K562 (cell line): ENCODE results near the gene CAMP. TPM values are rescaled to one million over a fixed set of nuclear protein-coding genes. Genes with fewer than 3 reads are reported as not detected.

Experiments used
- ARID1B ChIP-seq: fragments of 450-650 bp; IDR thresholded peaks from 2 replicates; pipeline ENCODE4 v1.6.1; 2016; ENCODE audit warnings: antibody characterized with exemption, mild to moderate bottlenecking, inconsistent platforms
- CREM ChIP-seq: IDR thresholded peaks from 2 replicates; pipeline ENCODE4 v1.6.1; 2014; ENCODE audit warnings: antibody characterized with exemption, low read depth
- EWSR1 ChIP-seq: fragments of 450-650 bp; IDR thresholded peaks from 2 replicates; pipeline ENCODE4 v1.6.1; 2018; ENCODE audit warnings: borderline replicate concordance, mild to moderate bottlenecking, low read depth, moderate library complexity; ENCODE audit not compliant: partially characterized antibody
- FOS ChIP-seq: IDR thresholded peaks from 3 replicates; pipeline ENCODE4 v1.6.1; 2011; ENCODE audit not compliant: insufficient read length; ENCODE audit errors: extremely low read depth
- GABPB2 ChIP-seq: fragments of 250-450 bp; sonication (Bioruptor Pico); conservative IDR thresholded peaks from 2 replicates; pipeline ENCODE4 v1.5.1; 2021; ENCODE audit warnings: mild to moderate bottlenecking
- GTF2A2 ChIP-seq: IDR thresholded peaks from 2 replicates; pipeline ENCODE4 v1.6.1; 2016; ENCODE audit warnings: mild to moderate bottlenecking, missing genetic modification characterization, missing compliant biosample characterization
- HDAC2 ChIP-seq: fragments of 450-650 bp; IDR thresholded peaks from 2 replicates; pipeline ENCODE4 v1.6.1; 2016; ENCODE audit warnings: mild to moderate bottlenecking
- HOXB6 ChIP-seq: fragments of 250-450 bp; sonication (Bioruptor Pico); IDR thresholded peaks from 2 replicates; pipeline ENCODE4 v1.5.1; 2022; ENCODE audit warnings: mild to moderate bottlenecking, borderline replicate concordance
- MAFF ChIP-seq: IDR thresholded peaks from 2 replicates; pipeline ENCODE4 v1.6.1; 2012; ENCODE audit warnings: low read length, improper control_type of control experiment
- MED1 ChIP-seq: sonication (generic); formaldehyde crosslinking; IDR thresholded peaks from 2 replicates; pipeline ENCODE4 v1.8.1; 2023; ENCODE audit warnings: missing genetic modification reagents, borderline replicate concordance
- RBM17 ChIP-seq: fragments of 200-400 bp; formaldehyde crosslinking; IDR thresholded peaks from 2 replicates; pipeline ENCODE4 v1.6.1; 2017; ENCODE audit warnings: low read depth, mild to moderate bottlenecking, low read length, borderline replicate concordance
- RNF219 ChIP-seq: fragments of 250-450 bp; sonication (Bioruptor Pico); IDR thresholded peaks from 2 replicates; pipeline ENCODE4 v1.5.0; 2022; ENCODE audit warnings: mild to moderate bottlenecking
- STAT5A ChIP-seq: IDR thresholded peaks from 2 replicates; pipeline ENCODE4 v1.6.1; 2012; ENCODE audit warnings: low read length, inconsistent platforms, borderline replicate concordance
- TAF7 ChIP-seq: fragments of 450-650 bp; IDR thresholded peaks from 2 replicates; pipeline ENCODE4 v1.6.1; 2016; ENCODE audit warnings: missing genetic modification characterization, missing compliant biosample characterization
- TCF3 ChIP-seq: sonication (generic); formaldehyde crosslinking; IDR thresholded peaks from 2 replicates; pipeline ENCODE4 v1.4.0; 2020; ENCODE audit warnings: mild to moderate bottlenecking, missing genetic modification reagents
- TCFL5 ChIP-seq: fragments of 250-450 bp; sonication (Bioruptor Pico); conservative IDR thresholded peaks from 2 replicates; pipeline ENCODE4 v1.6.1; 2021; ENCODE audit warnings: mild to moderate bottlenecking, moderate library complexity, matching md5 sums
- ZNF184 ChIP-seq: sonication (generic); formaldehyde crosslinking; IDR thresholded peaks from 2 replicates; pipeline ENCODE4 v1.5.0; 2020; ENCODE audit warnings: missing genetic modification reagents
- ZNF253 ChIP-seq: fragments of 250-450 bp; sonication (Bioruptor Pico); conservative IDR thresholded peaks from 2 replicates; pipeline ENCODE4 v1.6.1; 2021; ENCODE audit warnings: mild to moderate bottlenecking
- ZSCAN32 ChIP-seq: fragments of 450-650 bp; formaldehyde crosslinking; IDR thresholded peaks from 2 replicates; pipeline ENCODE4 v1.4.0; 2020; ENCODE audit warnings: mild to moderate bottlenecking, moderate library complexity
- polyA plus RNA-seq, 8 experiments: library from polyadenylated mRNA; depleted of rRNA in 4 of 8; stranded (reverse) in 5 of 8; unstranded in 3 of 8; fragments of >200 nt; fragmentation: Nextera tagmentation in 2 of 8; fragmentation: Illumina TruSeq in 1 of 8; extraction: Ambion mirVana in 2 of 8; extraction: Trizol in 1 of 8; gene quantifications; 2 replicates each; pipeline versions ENCODE4 v1.2.1 to v1.2.3, GENCODE V29; 2011 to 2014; ENCODE audit warnings: inconsistent platforms in 1 of 8, missing spikeins in 1 of 8
- total RNA-seq, 7 experiments: library from RNA; depleted of rRNA in 6 of 7; stranded (reverse); fragments of >200 nt in 6 of 7; fragmentation: Illumina TruSeq in 2 of 7; extraction: Trizol in 2 of 7; gene quantifications; 2 replicates each; pipeline versions ENCODE4 v1.2.1 to v1.2.3, GENCODE V29; 2011 to 2021; ENCODE audit warnings: low replicate concordance in 1 of 7
- TF ChIP-seq, protein P1 (sequence below): fragments of 450-650 bp; formaldehyde crosslinking; IDR thresholded peaks from 2 replicates; pipeline ENCODE4 v1.4.0; 2020; ENCODE audit warnings: mild to moderate bottlenecking, mixed read lengths
- TF ChIP-seq, protein P2 (sequence below): sonication (generic); formaldehyde crosslinking; IDR thresholded peaks from 2 replicates; pipeline ENCODE4 v1.8.1; 2023; ENCODE audit warnings: mild to moderate bottlenecking, missing genetic modification reagents

CAMP gene
- total and polyA plus RNA-seq, 9 of the 15 experiments (the other 6 are each of a cell fraction or from before 2014, with no cell fraction given), result 0.22 TPM; not detected in 8

- TF ChIP-seq GTF2A2 (tag) (no peak), CREM (peak; percentile 53), HOXB6 (CRISPR knock-in tag) (no peak), EWSR1 (no peak), TAF7 (tag) (0 out of 2 replicates have a peak, but pooled peaks have one; percentile 13), ZSCAN32 (CRISPR knock-in tag) (no peak), RNF219 (no peak), TCF3 (no peak), RBM17 (no peak), ZNF253 (CRISPR knock-in tag) (no peak), STAT5A (no peak), TCFL5 (CRISPR knock-in tag) (no peak), ARID1B (no peak), MED1 (no peak), ZNF184 (CRISPR knock-in tag) (no peak), HDAC2 (peak; percentile 64; the same call in 1 of the 2 replicates), FOS (peak; percentile 80), GABPB2 (CRISPR knock-in tag) (no peak), MAFF (no peak)
- TF ChIP-seq, protein P1, sequence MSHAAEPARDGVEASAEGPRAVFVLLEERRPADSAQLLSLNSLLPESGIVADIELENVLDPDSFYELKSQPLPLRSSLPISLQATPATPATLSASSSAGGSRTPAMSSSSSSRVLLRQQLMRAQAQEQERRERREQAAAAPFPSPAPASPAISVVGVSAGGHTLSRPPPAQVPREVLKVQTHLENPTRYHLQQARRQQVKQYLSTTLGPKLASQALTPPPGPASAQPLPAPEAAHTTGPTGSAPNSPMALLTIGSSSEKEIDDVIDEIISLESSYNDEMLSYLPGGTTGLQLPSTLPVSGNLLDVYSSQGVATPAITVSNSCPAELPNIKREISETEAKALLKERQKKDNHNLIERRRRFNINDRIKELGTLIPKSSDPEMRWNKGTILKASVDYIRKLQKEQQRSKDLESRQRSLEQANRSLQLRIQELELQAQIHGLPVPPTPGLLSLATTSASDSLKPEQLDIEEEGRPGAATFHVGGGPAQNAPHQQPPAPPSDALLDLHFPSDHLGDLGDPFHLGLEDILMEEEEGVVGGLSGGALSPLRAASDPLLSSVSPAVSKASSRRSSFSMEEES (CRISPR knock-in tag), result no peak
- TF ChIP-seq, protein P2, sequence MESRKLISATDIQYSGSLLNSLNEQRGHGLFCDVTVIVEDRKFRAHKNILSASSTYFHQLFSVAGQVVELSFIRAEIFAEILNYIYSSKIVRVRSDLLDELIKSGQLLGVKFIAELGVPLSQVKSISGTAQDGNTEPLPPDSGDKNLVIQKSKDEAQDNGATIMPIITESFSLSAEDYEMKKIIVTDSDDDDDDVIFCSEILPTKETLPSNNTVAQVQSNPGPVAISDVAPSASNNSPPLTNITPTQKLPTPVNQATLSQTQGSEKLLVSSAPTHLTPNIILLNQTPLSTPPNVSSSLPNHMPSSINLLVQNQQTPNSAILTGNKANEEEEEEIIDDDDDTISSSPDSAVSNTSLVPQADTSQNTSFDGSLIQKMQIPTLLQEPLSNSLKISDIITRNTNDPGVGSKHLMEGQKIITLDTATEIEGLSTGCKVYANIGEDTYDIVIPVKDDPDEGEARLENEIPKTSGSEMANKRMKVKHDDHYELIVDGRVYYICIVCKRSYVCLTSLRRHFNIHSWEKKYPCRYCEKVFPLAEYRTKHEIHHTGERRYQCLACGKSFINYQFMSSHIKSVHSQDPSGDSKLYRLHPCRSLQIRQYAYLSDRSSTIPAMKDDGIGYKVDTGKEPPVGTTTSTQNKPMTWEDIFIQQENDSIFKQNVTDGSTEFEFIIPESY (CRISPR knock-in tag), result no peak
Observed at GRCh38 chr3:48188266-48189201, 34.8 kb upstream of the CAMP start, which contains the start of gene CDC25A (continued).
